Heart left ventricle (tissue), 16 donors: ENCODE data around the gene C8G. TPM values are rescaled to one million over a fixed set of nuclear protein-coding genes. Genes with fewer than 3 reads are reported as not detected.
A peak's percentile ranks its signal among the peaks of the same experiment; 100 is the strongest.

Experiments
- ATAC-seq, 4 donors: fragments of 200-7000 bp; cut with Tn5 transposase; one replicate each; pipeline ENCODE4 v1.9.1; 2020 to 2022; ENCODE audit warnings: moderate library complexity in 4 of 4, mild to moderate bottlenecking in 3 of 4, moderate number of reproducible peaks in 1 of 4
- DNase-seq, 5 donors: peaks; one replicate each; pipeline ENCODE4 v3.0.0-alpha.2; 2020
- H3K27ac ChIP-seq, 12 donors: fragments of 200-600 bp; sonication (generic) in 4 of 12; one replicate each; pipeline versions ENCODE4 v1.5.0 to v1.8.0; 2016 to 2022; ENCODE audit warnings: mild to moderate bottlenecking in 2 of 12
- H3K27me3 ChIP-seq, 9 donors: fragments of 200-600 bp; sonication (generic) in 2 of 9; one replicate each; pipeline versions ENCODE4 v1.5.1 to v1.8.0; 2016 to 2022; ENCODE audit warnings: mild to moderate bottlenecking in 3 of 9
- H3K36me3 ChIP-seq, 9 donors: fragments of 200-600 bp; sonication (generic) in 2 of 9; one replicate each; pipeline versions ENCODE4 v1.5.0 to v1.8.0; 2018 to 2022; ENCODE audit warnings: mild to moderate bottlenecking in 2 of 9
- H3K4me1 ChIP-seq, 12 donors: fragments of 200-600 bp; sonication (generic) in 4 of 12; one replicate each; pipeline versions ENCODE4 v1.5.0 to v1.8.0; 2016 to 2022; ENCODE audit warnings: mild to moderate bottlenecking in 3 of 12
- H3K4me3 ChIP-seq, 12 donors: fragments of 200-600 bp; sonication (generic) in 4 of 12; one replicate each; pipeline versions ENCODE4 v1.5.0 to v1.8.0; 2017 to 2022; ENCODE audit warnings: mild to moderate bottlenecking in 9 of 12, moderate library complexity in 4 of 12
- H3K9me3 ChIP-seq, 12 donors: fragments of 200-600 bp; sonication (generic) in 4 of 12; one replicate each; pipeline versions ENCODE4 v1.5.0 to v1.8.0; 2016 to 2022; ENCODE audit warnings: mild to moderate bottlenecking in 1 of 12
- POLR2A ChIP-seq, 2 donors: fragments of 450-650 bp; IDR thresholded peaks; one replicate each; pipeline ENCODE4 v1.6.1; 2017; ENCODE audit warnings: antibody characterized with exemption in 2 of 2, mild to moderate bottlenecking in 2 of 2, moderate library complexity in 2 of 2
- WGBS, 4 donors: extraction: QIAGEN DNeasy Blood & Tissue Kit in 2 of 4; methylation state at CpG; one replicate each; pipeline versions ENCODE4 v1.1.5 to v1.1.7; 2013 to 2018; 5-methylcytosine and 5-hydroxymethylcytosine counted together
- intact Hi-C, 10 donors: fragments of 100-400 bp; cut with DNase I; formaldehyde crosslinking; loops; one replicate each; pipeline versions ENCODE4 v1.11.1 to v1.14.2; 2022
- polyA plus RNA-seq, 2 donors: library from polyadenylated mRNA; stranded (reverse); fragments of 200-250 nt; gene quantifications; one replicate each; pipeline ENCODE4 v1.2.3, GENCODE V29; 2013
- total RNA-seq, 9 donors: library from RNA; depleted of rRNA in 2 of 9; stranded (reverse); fragments of >200 nt in 2 of 9; fragmentation: NEBNext Ultra II Directional in 3 of 9; extraction: Animal tissue kit (Norgen Biotek cat#: 25700) in 3 of 9; gene quantifications; one replicate each; pipeline versions ENCODE4 v1.1.0 to v1.2.4, GENCODE V29; 2016 to 2023
- TF ChIP-seq, protein P1 (sequence below), 12 donors: fragments of 200-600 bp; sonication (generic) in 4 of 12; IDR thresholded peaks; one replicate each; pipeline versions ENCODE4 v1.5.0 to v1.8.0; 2018 to 2022; ENCODE audit warnings: antibody characterized with exemption in 12 of 12, mild to moderate bottlenecking in 5 of 12
- donor health status: ischemic (EF 13 %, LVEDD 7.1; RV severe dilation, severe dysfunction).
- donor health status: healthy with polysubstance abuse.
- donor health status: DM: no; HTN: yes; CAD: no.
- donor health status: DM: no; HTN: no; CAD: no.
- donor health status: ischemic (EF 25% LVEDD 6.9; RV normal size, moderate dysfunction).
- donor health status: ischemic (EF 25% LVEDD 5.7; RV mildly dilated, moderate dysfunction).
- donor health status: healthy.
- donor health status: DM: yes; HTN: yes; CAD: no.
- donor health status: ischemic (EF 35%, LVEDD 5.7; RV mildly dilated, moderate dysfunction).
- donor health status: nonischemic (EF 11% LVEDD 7.7; RV severe dilation, severe dysfunction).
- donor health status: DM: yes; HTN: yes; CAD: no.
- donor health status: PGD.
- donor health status: ischemic (EF 29% LVEDD 5.4; RV normal size, mild dysfunction).
- donor health status: nonischemic (EF 23%, LVEDD 6.1; RV moderate dilation, normal function).

The C8G gene
- total and polyA plus RNA-seq, 11 donors, result 1.0 to 3.7 (median 1.5) TPM; not detected in 2

- WGBS, 4 donors, result 78 to 88% (median 83%) methylated on average over 5 to 14 of the region's 14 CpGs
- H3K4me1 ChIP-seq, result peaks cover 0 to 54% (median 26%) of the 10 kb centered on the region in 12 donors
- intact Hi-C loops, result loop anchor here in 5 of 10 donors (2.0 to 5.0 kb wide), 4 partner anchors 23 to 77 kb away; partner anchors contain the start of genes ABCA2 (in 2 of the 5), PAXX (in 1 of the 5) and PTGDS (in 1 of the 5)
- TF ChIP-seq, protein P1, sequence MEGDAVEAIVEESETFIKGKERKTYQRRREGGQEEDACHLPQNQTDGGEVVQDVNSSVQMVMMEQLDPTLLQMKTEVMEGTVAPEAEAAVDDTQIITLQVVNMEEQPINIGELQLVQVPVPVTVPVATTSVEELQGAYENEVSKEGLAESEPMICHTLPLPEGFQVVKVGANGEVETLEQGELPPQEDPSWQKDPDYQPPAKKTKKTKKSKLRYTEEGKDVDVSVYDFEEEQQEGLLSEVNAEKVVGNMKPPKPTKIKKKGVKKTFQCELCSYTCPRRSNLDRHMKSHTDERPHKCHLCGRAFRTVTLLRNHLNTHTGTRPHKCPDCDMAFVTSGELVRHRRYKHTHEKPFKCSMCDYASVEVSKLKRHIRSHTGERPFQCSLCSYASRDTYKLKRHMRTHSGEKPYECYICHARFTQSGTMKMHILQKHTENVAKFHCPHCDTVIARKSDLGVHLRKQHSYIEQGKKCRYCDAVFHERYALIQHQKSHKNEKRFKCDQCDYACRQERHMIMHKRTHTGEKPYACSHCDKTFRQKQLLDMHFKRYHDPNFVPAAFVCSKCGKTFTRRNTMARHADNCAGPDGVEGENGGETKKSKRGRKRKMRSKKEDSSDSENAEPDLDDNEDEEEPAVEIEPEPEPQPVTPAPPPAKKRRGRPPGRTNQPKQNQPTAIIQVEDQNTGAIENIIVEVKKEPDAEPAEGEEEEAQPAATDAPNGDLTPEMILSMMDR (IDR thresholded peaks at IDR 0.05), result no peak
- no peak for TF ChIP-seq POLR2A (IDR thresholded peaks at IDR 0.05)
- DNase-seq (peak in 1 of 5 donors; percentile 48), ATAC-seq (no peak)
- H3K27ac ChIP-seq, result peak within 1 kb of the TSS; percentile 71 to 98 (median 90)
- H3K27me3 ChIP-seq, result no peaks in the 10 kb centered on the region
- no peaks in the 10 kb centered on the region for H3K36me3 ChIP-seq
- no peaks in the 10 kb centered on the region for H3K9me3 ChIP-seq
- H3K4me3 ChIP-seq, result peak within 1 kb of the TSS in 3 of 12 donors; percentile 16 to 20 (median 19)
Observed at GRCh38 chr9:136951541-136952320, 6.7 kb downstream of the C8G start, which contains the start of gene LCN12. Gene LCN12 (plus strand): TSS chr9:136952273. CDS start chr9:136952328, 55 bp downstream.

DNA sequence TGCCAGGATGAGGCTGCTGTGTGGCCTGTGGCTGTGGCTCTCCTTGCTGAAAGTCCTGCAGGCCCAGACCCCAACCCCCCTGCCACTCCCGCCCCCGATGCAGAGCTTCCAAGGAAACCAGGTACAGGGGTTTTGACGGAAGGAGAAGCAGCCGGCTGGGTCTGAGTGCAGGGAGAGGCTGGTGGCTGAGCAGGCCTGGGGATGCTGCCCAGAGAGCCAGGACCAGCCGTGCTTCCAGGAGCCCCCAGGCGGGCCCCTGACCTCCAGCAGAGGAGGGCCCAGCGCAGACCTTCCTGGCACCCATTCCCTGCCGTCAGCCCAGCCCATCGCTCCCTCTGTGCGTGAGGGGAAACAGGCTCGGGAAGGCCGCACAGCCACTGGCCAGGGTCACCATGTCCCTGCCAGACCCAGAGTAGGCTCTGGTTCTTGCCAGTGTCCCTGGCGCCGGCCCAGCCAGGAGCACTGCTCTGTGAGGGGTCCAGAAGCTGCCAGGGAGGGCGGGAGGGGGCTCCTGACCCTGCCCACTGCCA lies 7.3 kb downstream of the C8G start:
- Histone ChIP-seq H3K27ac (peak overlapping the region in 10 of 12 donors; percentile 4 to 98 (median 58)), H3K9me3 (no peaks in the 10 kb centered on the region), H3K4me1 (peaks cover 0 to 50% (median 26%) of the 10 kb centered on the region in 12 donors), H3K4me3 (peak overlapping the region in 3 of 12 donors; percentile 16 to 20 (median 19)), H3K27me3 (no peaks in the 10 kb centered on the region), H3K36me3 (no peaks in the 10 kb centered on the region)
- TF ChIP-seq POLR2A (IDR thresholded peaks at IDR 0.05), result no peak
- TF ChIP-seq, protein P1 (IDR thresholded peaks at IDR 0.05), result no peak
- peak in 1 of 5 donors; percentile 72 for DNase-seq
- peak in 2 of 4 donors; percentile 3 to 5 for ATAC-seq
- 24 to 63% (median 47%) methylated on average over 3 to 15 of the region's 15 CpGs for WGBS, 4 donors
- intact Hi-C loops, result loop anchor here in 2 of 10 donors (2.0 to 5.0 kb wide), 2 partner anchors 22 to 40 kb away; partner anchors contain the start of gene PAXX (in 1 of the 2)

- Histone ChIP-seq H3K27me3 (no peaks in the 10 kb centered on the region), H3K36me3 (no peaks in the 10 kb centered on the region), H3K4me1 (peaks cover 0 to 43% (median 21%) of the 10 kb centered on the region in 12 donors), H3K4me3 (peak overlapping the region in 3 of 12 donors; percentile 16 to 20 (median 19)), H3K9me3 (no peaks in the 10 kb centered on the region), H3K27ac (peak overlapping the region in 10 of 12 donors; percentile 4 to 98 (median 58))
- ATAC-seq (no peak), DNase-seq (peak in 1 of 5 donors; percentile 51)
- WGBS, 4 donors, result 69 to 85% (median 80%) methylated on average over 25 to 44 of the region's 44 CpGs
- TF ChIP-seq, protein P1 (IDR thresholded peaks at IDR 0.05), result no peak
- TF ChIP-seq POLR2A (IDR thresholded peaks at IDR 0.05), result no peak
- intact Hi-C loops, result loop anchor here in 2 of 10 donors (2.0 to 5.0 kb wide), 2 partner anchors 22 to 39 kb away; partner anchors contain the start of gene PAXX (in 1 of the 2)
Observed at GRCh38 chr9:136952876-136953770, 8.1 kb downstream of the C8G start.
